LNCAP (cell line): Measurements from ENCODE around the gene KLHL22.

ENCODE experiments used
- TF ChIP-seq, protein P1 (sequence below): fragments of 450-650 bp; IDR thresholded peaks from 2 replicates; pipeline ENCODE4 v1.5.1; 2017; ENCODE audit warnings: mild to moderate bottlenecking

KLHL22 gene

DNA sequence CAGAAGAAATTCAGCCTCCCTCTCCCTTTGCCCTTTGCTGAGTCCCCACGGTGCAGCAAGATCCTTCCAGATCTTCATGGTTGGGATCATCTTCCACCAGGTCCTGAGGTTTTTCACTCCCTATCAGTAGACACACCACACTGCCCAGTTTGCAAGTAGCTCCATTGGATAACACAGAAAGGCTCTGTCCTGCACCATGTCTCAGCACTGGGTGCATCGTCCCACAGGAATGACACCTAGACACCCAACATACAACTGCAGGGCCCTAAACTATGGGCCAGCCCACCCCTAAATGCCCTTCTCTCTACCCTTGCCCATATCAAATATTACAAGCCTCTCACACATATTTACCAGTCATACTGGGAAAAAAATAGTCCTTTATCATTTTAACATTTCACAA lies 9.4 kb downstream of the KLHL22 start:
- TF ChIP-seq, protein P1, sequence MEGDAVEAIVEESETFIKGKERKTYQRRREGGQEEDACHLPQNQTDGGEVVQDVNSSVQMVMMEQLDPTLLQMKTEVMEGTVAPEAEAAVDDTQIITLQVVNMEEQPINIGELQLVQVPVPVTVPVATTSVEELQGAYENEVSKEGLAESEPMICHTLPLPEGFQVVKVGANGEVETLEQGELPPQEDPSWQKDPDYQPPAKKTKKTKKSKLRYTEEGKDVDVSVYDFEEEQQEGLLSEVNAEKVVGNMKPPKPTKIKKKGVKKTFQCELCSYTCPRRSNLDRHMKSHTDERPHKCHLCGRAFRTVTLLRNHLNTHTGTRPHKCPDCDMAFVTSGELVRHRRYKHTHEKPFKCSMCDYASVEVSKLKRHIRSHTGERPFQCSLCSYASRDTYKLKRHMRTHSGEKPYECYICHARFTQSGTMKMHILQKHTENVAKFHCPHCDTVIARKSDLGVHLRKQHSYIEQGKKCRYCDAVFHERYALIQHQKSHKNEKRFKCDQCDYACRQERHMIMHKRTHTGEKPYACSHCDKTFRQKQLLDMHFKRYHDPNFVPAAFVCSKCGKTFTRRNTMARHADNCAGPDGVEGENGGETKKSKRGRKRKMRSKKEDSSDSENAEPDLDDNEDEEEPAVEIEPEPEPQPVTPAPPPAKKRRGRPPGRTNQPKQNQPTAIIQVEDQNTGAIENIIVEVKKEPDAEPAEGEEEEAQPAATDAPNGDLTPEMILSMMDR: no peak

GRCh38 chr22:20484948-20485683 lies 10.5 kb downstream of the KLHL22 start:
- TF ChIP-seq, protein P1: no peak

- TF ChIP-seq, protein P1: no peak
These were observed 11.8 kb downstream of the KLHL22 start for GRCh38 chr22:20483771-20484170.

DNA sequence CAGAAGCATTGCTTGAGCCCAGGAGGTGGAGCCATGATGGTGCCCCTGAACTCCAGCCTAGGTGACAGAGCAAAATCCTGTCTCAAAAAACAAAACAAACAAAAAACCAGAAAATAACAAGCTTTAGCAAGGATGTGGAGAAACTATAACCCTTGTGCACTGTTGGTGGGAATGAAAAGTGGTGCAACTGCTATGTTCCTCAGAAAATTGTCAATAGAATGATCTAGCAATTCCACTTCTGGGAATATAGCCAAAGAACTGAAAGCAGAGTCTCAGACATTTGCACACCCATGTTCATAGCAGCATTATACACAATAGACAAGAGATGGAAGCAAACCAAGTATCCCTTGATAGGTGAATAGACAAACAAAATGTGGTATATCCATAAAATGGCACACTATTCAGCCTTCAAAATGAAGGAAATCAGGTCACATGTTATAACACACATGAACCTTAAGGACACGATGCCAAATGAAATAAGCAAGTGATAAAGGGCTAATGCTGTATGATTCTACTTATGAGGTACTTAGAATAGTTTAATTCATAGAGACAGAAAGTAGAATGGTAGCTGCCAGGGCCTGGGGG lies 15.9 kb downstream of the KLHL22 start:
- TF ChIP-seq, protein P1: no peak

DNA sequence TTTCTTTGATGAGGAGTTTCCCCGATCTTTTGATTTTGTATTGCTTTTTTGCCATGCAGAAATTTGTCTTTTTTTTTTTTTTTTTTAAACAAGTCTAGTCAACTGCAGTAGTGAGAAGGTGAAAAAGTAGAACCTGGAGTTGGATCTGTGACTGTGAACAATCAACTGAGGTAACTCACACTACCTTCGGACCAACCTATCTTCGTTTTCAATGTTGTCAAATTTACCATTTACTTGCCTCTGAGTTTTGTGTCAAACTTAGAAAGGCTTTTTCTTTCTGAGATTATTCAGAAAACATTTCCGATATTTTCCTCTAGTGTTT lies 20.5 kb downstream of the KLHL22 start:
- TF ChIP-seq, protein P1: no peak

- TF ChIP-seq, protein P1: no peak
These were observed 22.8 kb downstream of the KLHL22 start for GRCh38 chr22:20472629-20473442.

GRCh38 chr22:20471126-20471833 lies 24.3 kb downstream of the KLHL22 start:
- TF ChIP-seq, protein P1: no peak
